NCI-H69 (cell line): Measurements from ENCODE around the gene ARHGAP21.
"Not testable (repeated sequence)": the region's sequence is repeated elsewhere in the genome, so short reads cannot be mapped to it uniquely, and the experiment has no call there.

ENCODE experiments used
- DNase-seq: peaks from one replicate; lab custom pipeline; 2025; lab: John Stamatoyannopoulos, UW

Gene ARHGAP21

DNA sequence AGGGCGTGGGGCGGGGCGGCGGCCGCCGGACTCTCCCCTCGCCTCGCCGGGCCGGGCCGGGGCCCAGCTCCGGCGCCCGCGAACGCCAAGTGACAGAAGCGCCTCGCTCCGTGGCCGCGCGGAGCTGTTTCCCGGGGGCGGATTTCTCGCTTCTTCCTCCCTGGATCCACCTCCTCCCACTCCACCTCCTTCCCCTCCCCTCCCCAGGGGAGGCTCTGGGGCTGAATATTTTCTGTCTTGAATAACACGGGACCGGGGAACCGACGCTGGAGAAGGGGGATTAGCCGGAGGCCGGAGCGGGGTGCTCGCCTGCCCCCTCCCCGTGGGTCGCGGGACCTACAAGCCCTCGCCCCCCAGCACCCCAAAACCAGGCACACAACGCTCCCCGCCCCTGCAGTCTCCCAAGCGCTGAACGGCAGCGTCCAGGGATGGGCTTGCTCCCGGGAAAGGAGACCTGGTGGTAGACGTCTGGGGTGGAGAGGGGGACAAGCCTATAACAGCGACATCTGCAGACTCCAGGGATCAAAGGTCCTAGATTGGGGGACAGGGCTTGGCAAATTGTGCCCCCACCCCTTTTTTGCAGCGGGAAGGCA lies at the start of gene ARHGAP21:
TSS of gene ARHGAP21 (minus strand) at position 100 of the 593 bp plus-strand sequence. CDS start 1,988 bp downstream, outside the sequence.
- DNase-seq, result peak; percentile 77

DNA sequence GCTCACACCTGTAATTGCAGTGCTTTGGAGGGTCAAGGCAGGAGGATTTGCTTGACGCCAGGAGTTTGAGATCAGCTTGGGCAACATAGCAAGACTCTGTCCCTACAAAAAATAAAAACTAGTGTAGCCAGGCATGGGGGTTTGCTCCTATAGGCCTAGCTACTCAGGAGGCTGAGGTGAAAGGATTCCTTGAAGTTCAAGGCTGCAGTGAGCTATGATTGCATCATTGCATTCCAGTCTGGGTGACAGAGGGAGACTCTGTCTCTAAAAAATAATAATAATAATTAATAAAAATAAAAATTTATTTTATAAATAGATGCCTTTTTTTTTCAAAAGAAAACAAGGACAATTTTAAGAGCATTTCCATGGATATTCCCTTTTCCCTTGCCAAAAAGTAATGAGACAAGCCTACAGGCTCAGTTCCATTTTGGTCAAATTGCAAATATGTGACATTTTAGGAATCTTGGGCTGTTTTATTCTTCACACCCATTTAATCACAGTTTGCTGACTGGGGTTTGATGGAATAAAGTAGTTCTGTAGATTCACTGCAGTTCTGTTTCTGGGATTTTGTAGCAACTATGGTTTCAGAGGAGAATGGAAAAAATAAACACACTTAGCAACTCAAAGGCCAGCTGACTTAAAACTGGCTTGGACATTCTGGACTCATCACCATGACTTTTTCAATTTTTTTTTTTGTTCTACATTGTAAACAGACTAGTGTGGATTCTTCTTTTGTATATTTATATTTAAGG lies 48.4 kb upstream of the ARHGAP21 start:
- no peak for DNase-seq

DNA sequence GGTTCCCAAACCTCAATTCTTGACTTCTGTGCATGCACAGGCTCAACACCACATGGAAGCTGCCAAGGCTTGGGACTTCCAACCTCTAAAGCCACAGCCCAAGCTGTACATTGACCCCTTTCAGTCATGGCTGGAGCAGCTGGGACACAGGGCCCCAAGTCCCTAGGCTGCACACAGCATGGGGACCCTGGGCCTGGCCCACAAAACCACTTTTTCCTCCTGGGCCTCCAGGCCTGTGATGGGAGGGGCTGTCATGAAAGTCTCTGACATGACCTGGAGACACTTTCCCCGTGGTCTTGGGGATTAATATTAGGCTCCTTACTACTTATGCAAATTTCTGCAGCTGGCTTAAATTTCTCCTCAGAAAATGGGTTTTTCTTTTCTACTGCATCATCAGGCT lies 41.3 kb upstream of the ARHGAP21 start:
- not testable (repeated sequence) for DNase-seq

DNA sequence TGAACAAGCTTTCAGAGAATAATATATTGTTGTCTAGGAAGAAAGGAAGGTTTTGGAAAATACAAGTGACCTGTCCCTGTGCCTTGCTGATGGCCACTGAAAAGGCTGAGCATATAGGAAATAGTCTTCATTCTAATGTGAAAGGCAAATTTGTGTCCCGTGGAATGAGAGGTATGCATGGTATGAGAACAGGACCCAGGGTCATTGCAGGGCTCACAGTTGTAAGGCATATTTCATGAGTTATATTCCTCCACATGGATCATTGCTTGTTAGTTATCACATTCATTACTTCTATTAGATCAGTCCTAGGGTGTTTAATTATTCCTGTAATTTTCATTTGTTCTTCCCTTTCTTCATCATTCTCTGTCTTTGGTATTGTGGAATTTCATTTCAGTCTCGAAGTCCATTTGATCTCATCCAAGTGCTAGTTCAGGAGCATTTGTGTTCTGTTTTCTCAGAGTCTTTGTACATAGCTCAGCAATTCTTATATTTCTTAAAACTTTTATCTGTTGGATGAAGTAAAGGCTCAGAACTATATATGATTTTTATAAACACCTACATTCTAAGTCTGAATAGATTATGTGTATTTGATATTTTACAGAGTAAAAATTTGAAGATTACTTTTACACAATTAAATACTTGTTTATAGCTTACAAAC lies 39.4 kb upstream of the ARHGAP21 start:
- no peak for DNase-seq

DNA sequence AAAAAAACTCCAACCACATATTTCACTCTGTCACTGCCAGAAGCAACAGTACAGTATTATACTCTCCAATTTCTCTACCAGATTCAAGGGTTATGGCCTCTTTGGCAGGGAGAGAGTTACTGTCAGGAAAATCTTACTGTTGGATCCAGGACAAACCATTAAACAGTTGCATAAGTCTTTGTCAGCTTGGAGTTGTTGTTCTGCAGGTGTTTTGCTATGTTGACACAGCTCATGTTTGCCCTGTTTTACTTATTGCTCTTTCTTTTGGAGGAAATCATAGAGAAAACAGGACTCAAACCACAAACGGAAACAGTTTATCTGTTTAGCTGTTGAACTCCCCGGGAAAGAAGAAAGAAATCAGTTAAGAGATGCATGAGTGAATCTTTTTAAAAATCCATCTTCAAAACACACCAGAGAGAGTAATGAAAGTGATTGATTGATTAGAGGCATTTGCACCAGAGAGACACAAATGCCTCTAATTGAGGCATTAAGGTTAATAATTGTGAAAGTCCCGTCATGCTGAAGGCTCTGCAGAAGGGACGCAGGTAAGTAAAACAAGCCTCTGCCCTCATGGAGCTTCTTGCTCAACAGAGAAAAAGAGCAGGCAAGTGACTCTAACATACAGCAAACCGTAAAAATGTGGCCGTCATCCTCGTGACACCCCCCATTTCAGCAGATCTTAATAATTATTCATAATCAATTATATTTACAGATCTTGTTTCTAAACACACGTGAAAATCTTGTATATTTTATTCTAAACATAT lies 38.7 kb upstream of the ARHGAP21 start:
- no peak for DNase-seq

DNA sequence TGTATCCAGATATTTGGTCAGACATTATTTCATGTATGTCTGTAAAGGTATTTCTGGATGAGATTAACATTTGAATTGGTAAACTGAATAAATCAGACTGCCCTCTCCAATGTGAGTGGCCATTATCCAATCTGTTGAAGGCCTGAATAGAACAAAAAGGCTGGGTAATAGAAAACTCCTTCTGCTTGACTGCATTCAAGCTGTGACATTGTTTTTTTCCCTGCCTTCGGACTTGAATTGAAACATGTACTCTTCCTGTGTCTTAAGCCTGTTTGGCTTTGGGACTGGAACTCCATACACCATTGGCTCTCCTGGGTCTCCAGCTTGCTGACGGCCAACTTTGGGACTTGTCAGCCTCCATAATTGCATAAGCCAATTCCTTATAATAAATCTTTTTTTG lies 36.0 kb upstream of the ARHGAP21 start:
- peak; percentile 1 for DNase-seq

DNA sequence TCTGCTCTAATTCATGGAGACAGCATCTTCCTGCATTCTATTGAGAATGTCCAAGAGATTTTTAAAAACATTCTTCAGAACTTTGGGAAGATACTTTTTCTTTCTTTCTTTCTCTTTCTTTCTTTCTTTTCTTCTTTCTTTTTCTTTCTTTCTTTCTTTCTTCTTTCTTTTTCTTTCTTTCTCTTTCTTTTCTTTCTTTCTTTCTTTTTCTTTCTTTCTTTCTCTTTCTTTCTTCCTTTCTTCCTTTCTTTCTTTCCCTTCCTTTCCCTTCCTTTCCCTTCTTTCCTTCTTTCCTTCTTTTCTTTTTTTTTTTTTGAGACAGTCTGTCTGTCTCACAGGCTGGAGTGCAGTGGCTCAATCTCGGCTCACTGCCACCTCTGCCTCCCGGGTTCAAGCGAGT lies 34.6 kb upstream of the ARHGAP21 start:
- not testable (repeated sequence) for DNase-seq

DNA sequence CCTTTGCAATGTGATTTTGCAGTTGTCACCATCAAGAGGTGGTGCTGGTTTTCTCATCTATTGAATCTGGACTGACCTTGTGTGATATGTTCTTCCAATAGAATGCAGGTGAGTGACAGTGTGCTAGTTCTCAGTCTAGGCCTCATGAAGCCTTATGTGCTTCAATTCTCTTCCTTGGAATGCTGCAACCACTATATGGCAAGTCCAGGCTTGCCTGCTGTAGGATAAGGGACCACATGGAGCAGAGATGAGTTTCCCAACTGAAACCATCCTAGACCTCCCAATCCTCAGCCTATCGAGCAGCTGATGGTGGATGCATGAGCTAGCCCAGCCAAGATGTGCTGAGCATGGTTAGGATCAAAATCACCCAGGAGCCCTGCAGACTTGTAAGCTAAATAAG lies 32.6 kb upstream of the ARHGAP21 start:
- DNase-seq, result no peak

DNA sequence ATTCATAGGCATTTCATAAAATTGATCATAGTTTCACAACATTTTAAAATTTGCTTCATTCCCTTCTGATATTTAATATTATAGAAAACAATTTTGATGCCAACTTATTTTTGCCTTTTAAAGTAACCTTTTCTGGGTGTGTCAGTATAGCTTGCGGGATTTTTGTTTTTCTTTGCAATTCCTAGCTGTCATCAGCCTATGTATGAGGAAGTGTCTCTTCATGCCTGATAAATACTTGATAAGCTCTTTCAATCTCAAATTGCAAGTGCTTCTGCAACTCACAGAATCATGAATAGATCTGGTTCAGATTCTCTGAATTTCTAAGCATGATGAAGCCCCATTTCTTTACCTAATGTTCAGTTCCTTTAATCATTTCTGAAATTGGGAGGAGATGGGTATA lies 28.0 kb upstream of the ARHGAP21 start:
- no peak for DNase-seq

DNA sequence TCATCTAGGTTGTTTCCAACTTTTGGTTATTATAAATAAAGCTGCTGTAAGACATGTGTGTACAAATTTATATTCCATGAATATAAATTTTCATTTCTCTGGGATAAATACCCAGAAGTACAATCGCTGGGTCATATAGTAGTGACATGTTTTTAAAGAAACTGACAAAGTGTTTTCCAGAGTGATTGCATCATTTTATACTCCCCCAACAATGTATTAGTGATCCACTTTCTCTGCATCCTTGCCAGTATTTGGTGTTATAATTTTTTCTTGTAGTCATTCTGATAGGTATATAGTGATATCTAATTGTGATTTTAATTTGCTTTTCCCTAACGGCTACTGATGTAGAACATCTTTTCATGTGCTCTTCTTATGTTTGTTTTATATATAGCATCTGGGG lies 27.0 kb upstream of the ARHGAP21 start:
- DNase-seq, result no peak

DNA sequence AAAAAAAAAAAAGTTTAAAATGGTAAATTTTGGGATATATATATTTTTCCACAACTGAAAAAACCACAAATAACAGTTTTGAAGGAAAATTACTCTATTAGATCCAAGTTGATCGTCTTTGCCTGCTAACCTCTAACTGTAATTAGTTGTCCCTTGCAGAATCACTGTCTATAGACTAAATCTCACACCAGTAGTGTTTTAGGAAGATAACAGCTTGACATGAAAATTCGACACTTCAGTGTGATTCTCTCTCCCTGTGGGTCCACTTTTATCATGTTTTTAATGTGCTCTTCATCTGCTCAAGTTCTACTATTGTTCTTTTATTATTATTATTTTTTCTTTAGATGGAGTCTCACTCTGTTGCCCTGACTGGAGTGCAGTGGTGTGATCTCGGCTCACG lies 24.5 kb upstream of the ARHGAP21 start:
- no peak for DNase-seq

DNA sequence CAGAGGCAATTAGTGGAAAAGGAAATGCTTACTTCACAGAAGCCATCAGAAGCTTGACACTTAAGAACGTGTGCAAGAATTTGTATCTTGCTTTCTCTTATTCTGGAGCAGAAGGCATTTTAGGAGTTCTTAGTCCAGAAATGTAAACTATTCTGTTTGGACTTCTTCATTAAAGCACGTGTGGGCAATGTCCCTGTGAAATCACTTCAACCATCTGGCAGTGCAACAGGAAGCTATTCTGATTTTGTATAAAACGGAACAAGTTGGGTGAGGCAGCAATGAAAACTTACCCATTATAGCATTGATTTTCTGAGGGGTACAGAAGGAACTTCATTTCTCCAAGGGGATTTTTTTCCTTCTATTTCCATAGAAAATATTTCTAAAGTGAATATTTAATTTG lies 21.3 kb upstream of the ARHGAP21 start:
- DNase-seq, result no peak

DNA sequence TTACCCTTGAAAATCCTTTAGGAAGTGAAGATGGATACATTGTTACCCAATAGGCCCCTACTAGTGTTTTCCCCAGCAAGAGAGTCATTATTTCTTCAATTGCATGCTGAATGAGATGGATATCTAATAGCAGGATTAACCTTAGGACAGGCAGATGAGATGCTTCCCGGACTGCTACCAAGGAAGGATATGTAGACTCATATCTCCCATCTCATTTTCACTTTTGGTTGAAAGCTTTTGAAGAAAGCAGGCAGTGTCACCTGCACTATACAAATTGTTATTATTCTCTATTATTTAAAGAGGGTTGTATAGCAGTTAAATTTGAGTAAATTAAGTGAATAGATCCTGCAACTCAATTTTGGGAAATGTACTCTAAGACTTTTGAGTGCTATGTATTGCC lies 17.0 kb upstream of the ARHGAP21 start:
- no peak for DNase-seq

DNA sequence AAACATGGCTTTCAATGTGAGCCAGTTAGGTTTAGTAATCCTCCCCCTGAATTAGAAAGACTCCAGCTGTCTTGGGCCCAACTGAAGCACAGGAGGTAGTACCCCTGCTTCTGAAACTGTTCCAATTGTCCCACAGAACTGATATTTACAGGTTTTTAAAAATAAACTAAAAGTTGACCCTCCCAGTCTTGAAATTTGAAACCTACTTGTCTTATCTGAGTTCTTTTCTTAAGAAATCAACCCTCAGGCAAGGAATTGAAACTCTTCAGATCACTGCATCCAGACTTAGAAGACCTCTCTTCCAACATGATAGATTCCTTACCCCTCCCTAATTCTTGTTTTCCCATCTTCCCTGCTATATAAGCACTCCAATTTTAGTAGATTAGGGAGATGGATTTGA lies 13.3 kb upstream of the ARHGAP21 start:
- DNase-seq, result no peak

DNA sequence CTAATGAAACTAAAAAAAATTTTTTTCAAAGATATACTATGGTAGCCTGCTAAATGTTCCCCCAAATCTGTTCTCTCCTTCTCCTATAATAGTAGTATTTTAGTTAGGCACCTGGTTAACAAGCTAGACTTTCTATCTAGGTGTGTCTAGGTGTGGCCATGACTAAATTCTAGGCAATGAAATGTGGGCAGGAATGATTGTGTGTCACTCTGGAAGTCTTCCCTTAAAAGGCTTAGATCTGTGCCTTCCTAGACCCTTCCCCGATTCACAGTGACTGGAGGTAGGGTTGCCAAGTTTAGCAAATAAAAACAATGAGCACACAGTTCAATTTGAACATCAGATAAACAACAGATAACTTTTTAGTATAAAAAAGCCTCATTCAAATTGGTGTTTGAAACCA lies 8.3 kb upstream of the ARHGAP21 start:
- DNase-seq, result no peak

DNA sequence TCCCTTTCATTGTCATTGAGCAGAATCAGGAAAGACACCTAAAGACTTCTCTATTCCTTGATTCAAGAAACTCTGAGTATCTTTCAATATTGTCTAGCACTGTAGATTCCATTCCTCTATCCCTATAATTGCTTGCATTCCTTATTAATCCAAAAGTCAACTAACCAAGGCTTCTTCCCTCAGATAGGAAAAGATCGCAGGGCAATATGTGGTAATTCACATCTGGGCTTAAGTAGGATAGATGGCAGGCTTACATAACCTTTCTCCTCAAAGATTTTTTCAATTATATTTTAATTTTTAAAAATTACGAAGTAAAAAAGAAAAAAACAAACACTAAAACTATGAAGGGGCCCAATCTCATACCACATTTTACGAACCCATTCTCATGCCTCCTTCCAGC lies 7.1 kb upstream of the ARHGAP21 start:
- no peak for DNase-seq

DNA sequence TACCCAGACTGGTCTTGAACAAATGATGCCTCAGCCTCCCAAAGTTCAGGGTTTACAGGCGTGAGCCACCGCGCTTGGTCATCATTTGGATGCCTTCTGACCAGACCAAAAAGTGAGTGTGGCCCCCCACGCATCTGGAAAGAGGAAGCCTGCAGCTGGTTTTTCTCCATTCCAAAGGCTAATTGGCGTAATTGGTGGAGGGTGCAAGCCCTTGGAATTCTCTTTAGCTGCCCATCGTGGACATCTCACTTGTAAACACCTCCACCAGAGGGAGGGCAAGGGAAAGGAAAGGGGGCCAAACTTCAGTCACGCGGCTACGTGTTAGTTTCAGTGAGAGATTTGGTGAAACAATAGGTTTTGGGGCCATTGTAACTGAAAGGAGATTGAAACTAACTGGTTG lies 4.1 kb upstream of the ARHGAP21 start:
- DNase-seq, result no peak

DNA sequence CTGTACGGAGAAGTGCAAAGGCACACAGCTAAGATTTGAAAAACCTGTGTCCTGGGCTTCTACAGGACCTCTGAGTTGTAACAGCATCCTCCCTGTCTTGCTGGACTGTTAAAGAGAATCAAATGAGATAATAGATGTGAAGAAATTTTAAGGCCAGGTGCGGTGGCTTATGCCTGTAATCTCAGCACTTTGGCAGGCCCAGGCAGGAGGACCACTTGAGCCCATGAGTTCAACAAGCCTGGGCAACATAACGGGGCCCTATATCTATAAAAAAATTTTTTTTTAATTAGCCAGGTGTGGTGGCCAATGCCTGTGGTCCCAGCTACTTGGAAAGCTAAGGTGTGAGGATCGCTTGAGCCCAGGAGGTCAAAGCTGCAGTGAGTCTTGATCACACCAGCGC lies 2.9 kb upstream of the ARHGAP21 start:
- no peak for DNase-seq

DNA sequence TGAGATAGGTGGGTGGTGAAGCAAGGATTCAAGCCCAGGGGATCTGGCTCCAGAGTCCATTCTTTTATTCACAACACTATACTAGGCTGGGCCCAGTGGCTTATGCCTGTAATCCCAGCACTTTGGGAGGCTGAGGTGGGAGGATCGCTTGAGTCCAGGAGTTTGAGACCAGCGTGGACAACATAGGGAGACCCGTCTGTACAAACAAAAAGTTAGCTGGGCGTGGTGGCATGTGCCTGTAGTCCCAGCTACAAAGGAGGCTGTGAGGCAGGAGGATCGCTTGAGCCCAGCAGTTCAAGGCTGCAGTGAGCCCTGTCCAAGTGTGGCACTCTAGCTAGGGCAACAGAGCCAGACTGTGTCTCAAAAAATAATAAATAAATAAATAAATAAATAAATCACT lies 2.3 kb upstream of the ARHGAP21 start:
- not testable (repeated sequence) for DNase-seq

DNA sequence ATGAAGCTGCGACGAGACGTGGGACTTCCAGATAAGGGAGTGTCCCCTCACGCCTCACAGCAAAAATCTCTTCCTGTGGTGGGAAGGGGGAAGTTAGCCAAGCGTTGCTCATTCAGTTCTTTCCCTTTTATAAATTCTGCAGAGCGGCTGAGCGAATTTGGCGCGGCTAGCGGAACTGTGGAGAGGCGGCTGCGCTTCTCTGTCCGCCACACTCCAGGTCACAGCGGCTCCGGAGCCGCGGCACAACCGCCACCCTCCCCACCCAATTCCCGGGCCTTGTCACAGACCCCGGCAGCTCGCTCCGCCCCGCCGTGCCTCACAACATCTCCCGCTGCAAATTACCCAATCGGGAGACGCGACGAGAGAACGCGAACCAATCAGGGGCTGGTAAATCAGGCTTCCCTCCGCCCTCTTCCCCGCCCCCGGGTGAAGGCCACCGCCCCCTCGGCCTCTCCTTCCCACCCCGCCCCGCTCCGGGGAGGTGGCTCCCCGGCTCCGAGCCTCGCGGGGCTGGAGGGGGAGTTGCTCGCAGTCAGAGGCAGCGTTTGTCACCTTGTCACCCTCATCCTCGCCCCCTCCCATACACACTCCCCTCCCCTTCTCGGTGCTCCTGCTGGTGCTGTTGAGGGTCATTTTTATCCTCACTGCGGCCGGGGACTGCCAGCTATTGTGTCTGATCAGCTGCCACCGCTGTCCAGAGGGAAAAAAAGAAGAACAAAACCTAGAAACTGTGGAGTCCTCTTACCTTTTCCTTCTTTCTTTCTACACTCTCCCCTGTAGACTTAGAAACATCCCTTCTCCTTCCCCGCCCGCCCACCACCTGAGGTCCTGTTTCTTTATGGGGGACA lies 918 bp upstream of the ARHGAP21 start:
- DNase-seq, result peak; percentile 95

DNA sequence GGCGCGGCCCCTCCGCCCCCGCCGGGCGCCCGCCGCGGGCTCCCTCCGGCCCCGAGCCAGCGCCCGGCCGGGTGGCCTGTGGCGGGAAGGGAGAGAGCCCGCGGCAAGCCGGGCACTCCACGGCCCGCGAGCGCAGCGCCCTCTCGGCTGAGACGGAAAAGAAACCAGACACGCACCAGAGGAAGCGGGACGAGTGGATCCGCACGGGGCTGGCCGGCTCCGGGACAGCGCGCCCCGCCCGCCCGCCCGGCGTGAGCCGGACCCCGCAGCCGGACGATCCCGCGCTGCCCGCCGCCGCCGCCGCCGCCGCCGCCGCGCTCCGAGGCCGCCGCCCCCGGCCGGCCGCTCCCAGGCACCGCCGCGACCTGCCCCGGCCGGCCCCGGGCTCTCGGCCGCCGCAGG lies 300 bp downstream of the ARHGAP21 start:
- DNase-seq, result peak; percentile 56
